GM12891 (cell line): ENCODE measurements around the gene ADAMTS17.

ENCODE experiments used
- PAX5 ChIP-seq: IDR thresholded peaks from 2 replicates; pipeline ENCODE4 v1.6.1; 2011; ENCODE audit warnings: low read length, moderate library complexity, mild to moderate bottlenecking; ENCODE audit not compliant: insufficient read depth, severe bottlenecking
- POLR2A ChIP-seq: IDR thresholded peaks from 2 replicates; pipeline ENCODE4 v1.6.1; 2011; ENCODE audit warnings: low read depth, low read length, control low read depth
- POLR2AphosphoS5 ChIP-seq: IDR thresholded peaks from 2 replicates; pipeline ENCODE4 v1.6.1; 2011; ENCODE audit warnings: low read depth, low read length, control low read depth
- TAF1 ChIP-seq: IDR thresholded peaks from 2 replicates; pipeline ENCODE4 v1.6.1; 2011; ENCODE audit warnings: low read depth, low read length, control low read depth

GRCh38 chr15:100107151-100107550 is 234.6 kb downstream of the ADAMTS17 start:
- TF ChIP-seq POLR2A (no peak), POLR2AphosphoS5 (no peak), TAF1 (no peak), PAX5 (no peak)
